ENCODE measurements around the gene SLC15A3. TPM values are rescaled to one million over a fixed set of nuclear protein-coding genes. Genes with fewer than 3 reads are reported as not detected.

The SLC15A3 gene
- total RNA-seq, 1 donor from 2014 or later = 11.6 TPM

GRCh38 chr11:60887556-60887955, 64.4 kb downstream of the SLC15A3 start:
- Mint-ChIP-seq H3K4me3 (ENCODE audit: unreplicated experiment) (no peak overlapping the region), H3K36me3 (ENCODE audit: unreplicated experiment) (peaks cover 13% of the 10 kb centered on the region), H3K27me3 (ENCODE audit: unreplicated experiment) (no peaks in the 10 kb centered on the region), H3K4me1 (ENCODE audit: unreplicated experiment) (no peaks in the 10 kb centered on the region), H3K9me3 (ENCODE audit: unreplicated experiment) (no peaks in the 10 kb centered on the region), H3K27ac (ENCODE audit: unreplicated experiment) (no peak overlapping the region)
- no peak for DNase-seq (ENCODE audit: extremely low spot score, unreplicated experiment)
- peak; percentile 69 for TF ChIP-seq CTCF (IDR thresholded peaks at IDR 0.05)

Other genes with a start within 250 kb of the SLC15A3 start
- not detected in 2 replicates for gene MS4A18, start 227.5 kb downstream of the SLC15A3 start, total RNA-seq
- not detected in 2 replicates for gene MS4A15, start 195.3 kb downstream of the SLC15A3 start, total RNA-seq
- gene MS4A10, start 166.8 kb downstream of the SLC15A3 start, total RNA-seq = not detected in 2 replicates
- gene CCDC86, start 110.1 kb downstream of the SLC15A3 start, total RNA-seq = 25.9 and 27.4 TPM in 2 replicates
- 0.68 and 0.91 TPM in 2 replicates for gene PTGDR2, start 96.2 kb downstream of the SLC15A3 start, total RNA-seq
- not detected in 2 replicates for gene ZP1, start 84.6 kb downstream of the SLC15A3 start, total RNA-seq
- gene PRPF19, start 45.6 kb downstream of the SLC15A3 start, total RNA-seq = 78.0 and 78.2 TPM in 2 replicates
- gene TMEM109, start 38.0 kb downstream of the SLC15A3 start, total RNA-seq = 144 and 152 TPM in 2 replicates
- 113 and 118 TPM in 2 replicates for gene TMEM132A, start 27.7 kb downstream of the SLC15A3 start, total RNA-seq
- gene CD6, start 19.5 kb upstream of the SLC15A3 start, total RNA-seq = not detected in 2 replicates
- not detected in 2 replicates for gene CD5, start 150.3 kb upstream of the SLC15A3 start, total RNA-seq
- 19.6 and 21.2 TPM in 2 replicates for gene VPS37C, start 209.2 kb upstream of the SLC15A3 start, total RNA-seq